Subcutaneous adipose tissue (tissue), 4 donors: Measurements from ENCODE around the gene ATP4A. TPM values are rescaled to one million over a fixed set of nuclear protein-coding genes. Genes with fewer than 3 reads are reported as not detected.

Experiments used
- total RNA-seq, 4 donors: library from RNA; depleted of rRNA; stranded (reverse); fragments of >200 nt; gene quantifications; one replicate each; pipeline ENCODE4 v1.1.0, GENCODE V29; 2016
- TF ChIP-seq, protein P1 (sequence below): fragments of 450-650 bp; IDR thresholded peaks from one replicate; pipeline ENCODE4 v1.5.1; 2016; ENCODE audit warnings: low read depth, mild to moderate bottlenecking, control low read depth, antibody characterized with exemption, moderate library complexity

Gene ATP4A
- total RNA-seq, 4 donors from 2014 or later, result not detected

DNA sequence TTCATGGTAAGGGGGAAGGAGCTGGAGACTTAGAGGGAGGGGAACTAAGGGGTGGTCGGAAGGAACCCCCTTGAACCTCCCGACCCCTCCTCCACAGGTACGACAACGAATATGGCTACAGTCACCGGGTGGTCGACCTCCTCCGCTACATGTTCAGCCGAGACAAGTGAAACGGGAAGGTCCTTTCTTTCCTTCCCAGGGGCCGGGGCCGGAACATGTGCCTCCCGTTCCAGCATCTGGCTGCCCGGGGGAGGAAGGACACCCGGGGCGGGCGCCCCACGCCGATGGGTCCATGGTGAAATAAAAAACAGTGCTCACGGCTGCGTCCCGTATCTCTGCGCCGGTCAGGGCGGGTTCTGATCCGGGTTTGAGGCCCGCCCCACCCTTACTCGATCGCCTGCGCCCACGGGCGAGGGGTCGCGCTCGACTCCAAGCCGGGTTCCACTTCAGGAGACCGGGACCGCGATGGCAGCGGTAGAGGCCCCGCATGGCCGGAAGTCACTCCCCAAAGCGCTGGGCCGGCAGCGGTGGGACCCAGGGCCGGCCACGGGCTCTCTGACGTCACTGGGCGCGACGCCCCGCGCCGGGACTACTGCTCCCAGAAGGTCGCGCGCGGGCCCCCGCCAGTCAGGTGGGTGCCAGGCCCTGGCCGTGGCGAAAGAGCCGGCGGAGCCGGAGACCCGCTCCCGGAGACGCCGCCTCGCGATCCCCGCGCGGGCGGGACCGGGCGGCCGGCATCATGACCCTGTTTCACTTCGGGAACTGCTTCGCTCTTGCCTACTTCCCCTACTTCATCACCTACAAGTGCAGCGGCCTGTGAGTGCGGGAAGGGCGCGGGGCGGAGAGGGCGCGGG lies 18.2 kb downstream of the ATP4A start, which contains the start of gene TMEM147:
Gene TMEM147 (plus strand): TSS at position 626 of the 854 bp plus-strand sequence. CDS start 114 bp downstream, at position 740.
- TF ChIP-seq, protein P1, sequence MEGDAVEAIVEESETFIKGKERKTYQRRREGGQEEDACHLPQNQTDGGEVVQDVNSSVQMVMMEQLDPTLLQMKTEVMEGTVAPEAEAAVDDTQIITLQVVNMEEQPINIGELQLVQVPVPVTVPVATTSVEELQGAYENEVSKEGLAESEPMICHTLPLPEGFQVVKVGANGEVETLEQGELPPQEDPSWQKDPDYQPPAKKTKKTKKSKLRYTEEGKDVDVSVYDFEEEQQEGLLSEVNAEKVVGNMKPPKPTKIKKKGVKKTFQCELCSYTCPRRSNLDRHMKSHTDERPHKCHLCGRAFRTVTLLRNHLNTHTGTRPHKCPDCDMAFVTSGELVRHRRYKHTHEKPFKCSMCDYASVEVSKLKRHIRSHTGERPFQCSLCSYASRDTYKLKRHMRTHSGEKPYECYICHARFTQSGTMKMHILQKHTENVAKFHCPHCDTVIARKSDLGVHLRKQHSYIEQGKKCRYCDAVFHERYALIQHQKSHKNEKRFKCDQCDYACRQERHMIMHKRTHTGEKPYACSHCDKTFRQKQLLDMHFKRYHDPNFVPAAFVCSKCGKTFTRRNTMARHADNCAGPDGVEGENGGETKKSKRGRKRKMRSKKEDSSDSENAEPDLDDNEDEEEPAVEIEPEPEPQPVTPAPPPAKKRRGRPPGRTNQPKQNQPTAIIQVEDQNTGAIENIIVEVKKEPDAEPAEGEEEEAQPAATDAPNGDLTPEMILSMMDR, result no peak

DNA sequence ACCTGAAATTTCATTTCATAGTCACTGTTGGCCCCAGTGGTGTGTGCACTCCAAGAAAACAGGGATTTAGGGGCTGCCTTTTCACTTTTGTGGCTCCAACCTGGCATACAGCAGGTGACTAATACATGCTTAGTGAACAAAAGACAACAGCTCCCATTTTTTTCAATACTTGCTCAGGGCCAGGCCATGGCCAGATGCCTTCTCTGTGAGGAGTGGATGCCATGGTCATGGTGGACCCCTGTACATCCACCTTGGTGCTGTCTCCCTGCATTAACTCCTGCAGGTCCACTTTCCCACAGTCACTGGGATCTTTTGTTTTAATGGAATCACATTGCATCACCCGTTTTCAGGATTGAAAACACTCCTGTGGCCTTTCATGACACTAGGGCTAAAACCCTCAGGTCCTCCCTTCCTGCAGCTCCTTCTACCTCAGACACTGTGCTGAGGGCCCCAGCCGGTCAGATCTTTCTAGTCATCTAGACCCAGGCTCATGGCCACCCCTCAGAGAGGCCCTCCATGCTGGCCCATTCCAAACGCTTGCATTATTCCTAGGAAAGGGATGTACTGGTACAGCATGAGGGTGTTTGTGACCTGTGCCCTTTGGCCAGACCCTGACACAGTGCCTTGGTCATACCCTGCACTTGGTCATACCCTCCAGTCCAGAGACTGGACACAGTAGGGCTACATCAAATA lies 19.2 kb downstream of the ATP4A start:
- TF ChIP-seq, protein P1, result no peak

GRCh38 chr19:35543280-35544109 lies 20.0 kb downstream of the ATP4A start:
- TF ChIP-seq, protein P1, result no peak

GRCh38 chr19:35542209-35542608 lies 21.2 kb downstream of the ATP4A start:
- TF ChIP-seq, protein P1, result no peak

DNA sequence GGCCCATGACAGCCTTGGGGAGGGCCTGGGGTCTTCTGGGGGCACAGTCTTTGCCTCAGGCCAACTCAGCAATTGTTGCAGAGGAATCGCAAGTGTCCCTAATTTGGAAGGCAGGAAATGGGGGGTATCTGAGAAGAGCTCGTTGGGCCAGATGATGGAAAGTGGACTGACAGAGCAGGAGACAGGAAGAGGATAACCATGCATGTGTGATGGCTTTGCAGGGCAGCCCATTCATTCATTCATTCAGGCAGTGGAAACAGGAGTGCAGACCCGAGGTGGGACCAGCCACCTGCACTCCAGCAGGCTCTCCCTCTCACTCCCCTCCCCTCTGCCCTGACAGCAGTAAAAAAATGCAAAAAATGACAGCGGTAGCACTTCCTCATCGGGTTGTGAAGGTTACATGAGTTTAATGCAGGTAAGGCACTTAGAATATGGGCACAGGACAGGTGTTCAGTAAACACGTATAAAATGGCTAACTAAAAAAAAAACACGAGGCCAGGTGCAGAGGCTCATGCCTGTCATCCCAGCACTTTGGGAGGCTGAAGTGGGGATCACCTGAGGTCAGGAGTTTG lies 23.0 kb downstream of the ATP4A start:
- TF ChIP-seq, protein P1, result no peak

- TF ChIP-seq, protein P1, result no peak
These were observed 23.6 kb downstream of the ATP4A start for GRCh38 chr19:35539850-35540249.
